Neural progenitor cell (in vitro differentiated cells): ENCODE measurements around the gene FARP1. TPM values are rescaled to one million over a fixed set of nuclear protein-coding genes. Genes with fewer than 3 reads are reported as not detected.

Source experiments
- DNase-seq: peaks from one replicate; pipeline ENCODE4 v3.0.0-alpha.2; 2016; ENCODE audit warnings: low spot score
- H2AFZ ChIP-seq: fragments of 200-600 bp; sonication (generic); replicated peaks from 2 replicates; pipeline ENCODE4 v1.6.1; 2016; ENCODE audit warnings: antibody characterized with exemption
- H3F3A ChIP-seq: fragments of 200-600 bp; sonication (generic); 2 replicates; pipeline ENCODE4 v1.6.1; 2016; ENCODE audit warnings: antibody characterized with exemption, low read depth
- H3K27ac ChIP-seq: fragments of 200-600 bp; sonication (generic); 2 replicates; pipeline ENCODE4 v1.5.1; 2016; ENCODE audit warnings: mild to moderate bottlenecking
- H3K27me3 ChIP-seq: fragments of 200-600 bp; sonication (generic); 2 replicates; pipeline ENCODE4 v1.6.1; 2016; ENCODE audit warnings: mild to moderate bottlenecking, moderate library complexity
- H3K36me3 ChIP-seq: fragments of 200-600 bp; sonication (generic); 2 replicates; pipeline ENCODE4 v1.5.1; 2016
- H3K4me1 ChIP-seq: fragments of 200-600 bp; sonication (generic); 2 replicates; pipeline ENCODE4 v1.6.1; 2016; ENCODE audit warnings: mixed run types
- H3K4me2 ChIP-seq: fragments of 200-600 bp; sonication (generic); 2 replicates; pipeline ENCODE4 v1.6.1; 2016
- H3K4me3 ChIP-seq: fragments of 200-600 bp; sonication (generic); 2 replicates; pipeline ENCODE4 v1.5.1; 2016
- H3K79me2 ChIP-seq: fragments of 200-600 bp; sonication (generic); 2 replicates; pipeline ENCODE4 v1.6.1; 2016; ENCODE audit warnings: low read depth
- H3K9ac ChIP-seq: fragments of 200-600 bp; sonication (generic); 2 replicates; pipeline ENCODE4 v1.6.1; 2016
- H3K9me3 ChIP-seq: fragments of 200-600 bp; sonication (generic); 2 replicates; pipeline ENCODE4 v1.5.1; 2016; ENCODE audit warnings: low read depth
- H4K20me1 ChIP-seq: fragments of 200-600 bp; sonication (generic); 2 replicates; pipeline ENCODE4 v1.6.1; 2016; ENCODE audit warnings: low read depth
- H3K27ac Mint-ChIP-seq: 3 replicates; pipeline ENCODE4 v1.8.0; 2021; ENCODE audit warnings: mixed read lengths
- H3K27me3 Mint-ChIP-seq: 2 replicates; pipeline ENCODE4 v1.8.0; 2022; ENCODE audit warnings: low read depth, mild to moderate bottlenecking, inconsistent platforms, moderate library complexity, mixed read lengths; ENCODE audit not compliant: insufficient read depth
- H3K36me3 Mint-ChIP-seq: 3 replicates; pipeline ENCODE4 v1.8.0; 2021; ENCODE audit warnings: mixed read lengths
- H3K4me1 Mint-ChIP-seq: 3 replicates; pipeline ENCODE4 v1.8.0; 2021; ENCODE audit warnings: mixed read lengths
- H3K4me3 Mint-ChIP-seq: 3 replicates; pipeline ENCODE4 v1.8.0; 2021; ENCODE audit warnings: mild to moderate bottlenecking, moderate library complexity, mixed read lengths
- H3K9me3 Mint-ChIP-seq: 3 replicates; pipeline ENCODE4 v1.8.0; 2020; ENCODE audit warnings: mixed read lengths
- CTCF ChIP-seq: fragments of 200-600 bp; sonication (generic); IDR thresholded peaks from 2 replicates; pipeline ENCODE4 v1.5.1; 2017; ENCODE audit warnings: antibody characterized with exemption, mild to moderate bottlenecking
- EZH2 ChIP-seq: fragments of 200-600 bp; sonication (generic); IDR thresholded peaks from 2 replicates; pipeline ENCODE4 v1.6.1; 2017; ENCODE audit warnings: antibody characterized with exemption, mild to moderate bottlenecking, moderate library complexity
- EZH2phosphoT487 ChIP-seq: fragments of 200-600 bp; sonication (generic); IDR thresholded peaks from 2 replicates; pipeline ENCODE4 v1.6.1; 2017; ENCODE audit warnings: antibody characterized with exemption
- total RNA-seq: library from RNA; depleted of rRNA; stranded (reverse); fragments of >200 nt; gene quantifications from 2 replicates; pipeline ENCODE4 v1.2.3, GENCODE V29; 2015; ENCODE audit warnings: low replicate concordance

The FARP1 gene
- total RNA-seq, 1 donor from 2014 or later = 78.0 TPM

- H3K4me2 ChIP-seq = no peak overlapping the region
- H3K4me1 Mint-ChIP-seq = peaks cover 18% of the 10 kb centered on the region
- DNase-seq = no peak
- peaks cover 28% of the 10 kb centered on the region for H3K4me1 ChIP-seq
- no peaks in the 10 kb centered on the region for H3K36me3 ChIP-seq
- H3F3A ChIP-seq = peaks cover 26% of the 10 kb centered on the region
- no peaks in the 10 kb centered on the region for H3K27me3 ChIP-seq
- peaks cover 4% of the 10 kb centered on the region for H3K9me3 ChIP-seq
- TF ChIP-seq EZH2 (no peak), EZH2phosphoT487 (no peak), CTCF (no peak)
- H4K20me1 ChIP-seq = peaks cover 24% of the 10 kb centered on the region
- H2AFZ ChIP-seq = no peak overlapping the region
- H3K27ac Mint-ChIP-seq = no peak overlapping the region
- no peak overlapping the region for H3K27ac ChIP-seq
- H3K79me2 ChIP-seq = peaks cover 92% of the 10 kb centered on the region
- no peak overlapping the region for H3K4me3 ChIP-seq
- H3K27me3 Mint-ChIP-seq = no peaks in the 10 kb centered on the region
- H3K4me3 Mint-ChIP-seq = no peak overlapping the region
- H3K36me3 Mint-ChIP-seq = peaks cover 48% of the 10 kb centered on the region
- H3K9me3 Mint-ChIP-seq = peaks cover 51% of the 10 kb centered on the region
- no peak overlapping the region for H3K9ac ChIP-seq
Measured at GRCh38 chr13:98204546-98204945, 61.7 kb downstream of the FARP1 start.

GRCh38 chr13:98206946-98207345, 64.1 kb downstream of the FARP1 start:
- Histone ChIP-seq H3K27ac (no peak overlapping the region), H3K9ac (no peak overlapping the region)
- H3K27ac Mint-ChIP-seq = no peak overlapping the region

GRCh38 chr13:98207416-98207815, 64.5 kb downstream of the FARP1 start:
- Histone ChIP-seq H3K4me3 (no peak overlapping the region), H3K27me3 (no peaks in the 10 kb centered on the region), H3K4me1 (no peaks in the 10 kb centered on the region), H3F3A (no peaks in the 10 kb centered on the region), H2AFZ (no peak overlapping the region), H3K36me3 (no peaks in the 10 kb centered on the region), H3K4me2 (no peak overlapping the region), H3K79me2 (peaks cover 90% of the 10 kb centered on the region), H3K9me3 (peaks cover 4% of the 10 kb centered on the region), H4K20me1 (no peaks in the 10 kb centered on the region), H3K27ac (no peak overlapping the region), H3K9ac (no peak overlapping the region)
- H3K27ac Mint-ChIP-seq = peak overlapping the region; percentile 27
- no peak overlapping the region for H3K4me3 Mint-ChIP-seq
- H3K4me1 Mint-ChIP-seq = peaks cover under 1% of the 10 kb centered on the region
- peaks cover 2% of the 10 kb centered on the region for H3K27me3 Mint-ChIP-seq
- TF ChIP-seq EZH2phosphoT487 (no peak), CTCF (no peak), EZH2 (no peak)
- H3K36me3 Mint-ChIP-seq = peaks cover 51% of the 10 kb centered on the region
- no peak for DNase-seq
- peaks cover 63% of the 10 kb centered on the region for H3K9me3 Mint-ChIP-seq

More at GRCh38 chr13:98206946-98207345, 64.1 kb downstream of the FARP1 start:
- TF ChIP-seq EZH2 (no peak), CTCF (no peak), EZH2phosphoT487 (no peak)
- no peaks in the 10 kb centered on the region for H3K36me3 ChIP-seq
- no peak for DNase-seq
- peaks cover 4% of the 10 kb centered on the region for H3K4me1 ChIP-seq
- H3K27me3 ChIP-seq = no peaks in the 10 kb centered on the region
- H3K4me3 ChIP-seq = no peak overlapping the region
- H2AFZ ChIP-seq = no peak overlapping the region
- H4K20me1 ChIP-seq = peaks cover under 1% of the 10 kb centered on the region
- H3K4me1 Mint-ChIP-seq = peaks cover 4% of the 10 kb centered on the region
- H3K4me2 ChIP-seq = no peak overlapping the region
- peaks cover 91% of the 10 kb centered on the region for H3K79me2 ChIP-seq
- no peak overlapping the region for H3K4me3 Mint-ChIP-seq
- peaks cover 51% of the 10 kb centered on the region for H3K36me3 Mint-ChIP-seq
- peaks cover 4% of the 10 kb centered on the region for H3K9me3 ChIP-seq
- H3F3A ChIP-seq = peaks cover 4% of the 10 kb centered on the region
- peaks cover 63% of the 10 kb centered on the region for H3K9me3 Mint-ChIP-seq
- H3K27me3 Mint-ChIP-seq = peaks cover 2% of the 10 kb centered on the region
